ENCODE measurements around the gene CHRNB4.

Gene CHRNB4

DNA sequence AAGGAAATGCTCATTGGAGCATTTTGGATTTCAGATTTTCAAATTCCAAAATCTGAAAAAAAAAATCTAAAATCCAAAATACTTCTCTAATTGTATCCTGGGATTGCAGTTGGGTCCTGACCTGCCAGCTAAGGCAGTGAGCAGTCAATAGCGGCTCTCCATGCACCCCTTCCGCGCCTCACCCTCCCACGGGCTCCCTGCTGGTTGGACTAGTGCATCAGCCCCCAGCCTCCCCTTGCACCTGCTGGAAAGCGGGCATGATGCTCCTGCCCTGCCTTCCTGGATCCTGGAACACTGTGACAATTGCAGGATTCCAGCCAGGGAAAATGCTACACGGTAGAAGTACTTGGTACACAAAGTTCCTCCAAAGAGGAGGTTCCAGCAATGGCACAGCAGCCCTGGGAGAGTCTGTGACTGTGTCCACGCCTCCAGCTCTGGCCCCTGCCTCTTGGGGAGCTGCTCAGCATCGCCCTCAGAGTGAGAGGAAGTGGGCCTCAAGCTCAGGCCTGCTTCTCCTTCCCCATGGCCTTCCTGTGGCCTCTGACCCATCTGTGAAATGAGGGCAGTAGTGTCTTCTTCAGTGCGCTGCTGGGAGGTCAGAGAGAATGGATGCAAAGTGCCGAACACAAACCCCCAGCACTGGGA, 39.5 kb upstream of the CHRNB4 start:
- Histone ChIP-seq H3K27me3 (ENCODE audit: control insufficient read depth in 2 of 2, insufficient read depth in 2 of 2, low read length in 2 of 2) (no peaks in the 10 kb centered on the region), H3K4me1 (ENCODE audit: control insufficient read depth in 2 of 2, insufficient read depth in 2 of 2, low read length in 2 of 2) (no peaks in the 10 kb centered on the region), H3K9me3 (ENCODE audit: control insufficient read depth in 2 of 2, low read length in 2 of 2) (no peaks in the 10 kb centered on the region), H3K4me3 (ENCODE audit: low read length in 2 of 2) (no peak overlapping the region), H3K36me3 (ENCODE audit: control insufficient read depth in 2 of 2, insufficient read depth in 2 of 2, low read length in 2 of 2) (no peaks in the 10 kb centered on the region), H3K9ac (ENCODE audit: low read depth in 1 of 2, low read length in 2 of 2) (no peak overlapping the region), H3K27ac (ENCODE audit: low read depth in 2 of 2, low read length in 2 of 2) (no peak overlapping the region)

- Histone ChIP-seq H3K9me3 (ENCODE audit: control insufficient read depth in 2 of 2, low read length in 2 of 2) (no peaks in the 10 kb centered on the region), H3K4me3 (ENCODE audit: low read length in 2 of 2) (no peak overlapping the region), H3K27me3 (ENCODE audit: control insufficient read depth in 2 of 2, insufficient read depth in 2 of 2, low read length in 2 of 2) (no peaks in the 10 kb centered on the region), H3K9ac (ENCODE audit: low read depth in 1 of 2, low read length in 2 of 2) (no peak overlapping the region), H3K36me3 (ENCODE audit: control insufficient read depth in 2 of 2, insufficient read depth in 2 of 2, low read length in 2 of 2) (no peaks in the 10 kb centered on the region), H3K4me1 (ENCODE audit: control insufficient read depth in 2 of 2, insufficient read depth in 2 of 2, low read length in 2 of 2) (no peaks in the 10 kb centered on the region), H3K27ac (ENCODE audit: low read depth in 2 of 2, low read length in 2 of 2) (no peak overlapping the region)
These were observed 38.1 kb upstream of the CHRNB4 start for GRCh38 chr15:78679089-78679511.

- Histone ChIP-seq H3K27ac (ENCODE audit: low read depth in 2 of 2, low read length in 2 of 2) (no peak overlapping the region), H3K4me3 (ENCODE audit: low read length in 2 of 2) (no peak overlapping the region), H3K9ac (ENCODE audit: low read depth in 1 of 2, low read length in 2 of 2) (no peak overlapping the region), H3K9me3 (ENCODE audit: control insufficient read depth in 2 of 2, low read length in 2 of 2) (no peaks in the 10 kb centered on the region), H3K27me3 (ENCODE audit: control insufficient read depth in 2 of 2, insufficient read depth in 2 of 2, low read length in 2 of 2) (no peaks in the 10 kb centered on the region), H3K36me3 (ENCODE audit: control insufficient read depth in 2 of 2, insufficient read depth in 2 of 2, low read length in 2 of 2) (no peaks in the 10 kb centered on the region), H3K4me1 (ENCODE audit: control insufficient read depth in 2 of 2, insufficient read depth in 2 of 2, low read length in 2 of 2) (no peaks in the 10 kb centered on the region)
These were observed 35.6 kb upstream of the CHRNB4 start for GRCh38 chr15:78676424-78677110.

GRCh38 chr15:78675617-78676360, 34.8 kb upstream of the CHRNB4 start:
- no peak overlapping the region for H3K9ac ChIP-seq (ENCODE audit: low read depth in 1 of 2, low read length in 2 of 2)
- no peaks in the 10 kb centered on the region for H3K27me3 ChIP-seq (ENCODE audit: control insufficient read depth in 2 of 2, insufficient read depth in 2 of 2, low read length in 2 of 2)
- H3K9me3 ChIP-seq (ENCODE audit: control insufficient read depth in 2 of 2, low read length in 2 of 2): no peaks in the 10 kb centered on the region
- no peak overlapping the region for H3K27ac ChIP-seq (ENCODE audit: low read depth in 2 of 2, low read length in 2 of 2)
- H3K4me3 ChIP-seq (ENCODE audit: low read length in 2 of 2): no peak overlapping the region
- no peaks in the 10 kb centered on the region for H3K4me1 ChIP-seq (ENCODE audit: control insufficient read depth in 2 of 2, insufficient read depth in 2 of 2, low read length in 2 of 2)
- H3K36me3 ChIP-seq (ENCODE audit: control insufficient read depth in 2 of 2, insufficient read depth in 2 of 2, low read length in 2 of 2): no peaks in the 10 kb centered on the region

DNA sequence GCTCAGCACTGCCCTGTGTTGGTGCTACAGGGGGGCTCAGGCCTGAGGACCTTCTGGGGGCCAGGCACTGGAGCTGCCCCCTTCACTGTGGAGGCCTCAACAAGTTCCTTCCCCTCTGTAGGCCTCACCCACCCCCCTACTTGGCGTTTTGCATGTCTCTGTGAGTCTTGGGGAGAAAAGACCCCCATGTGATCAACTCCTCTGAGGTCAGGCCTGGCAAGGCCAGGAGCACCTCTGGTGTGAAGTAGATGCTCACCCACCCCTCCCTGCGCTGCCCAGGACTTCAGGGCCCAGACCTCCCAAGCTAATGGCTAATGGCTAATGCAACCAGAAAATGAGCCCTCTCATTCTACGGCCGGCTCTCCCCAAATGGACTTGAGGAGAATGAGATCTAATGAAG, 34.2 kb upstream of the CHRNB4 start:
- Histone ChIP-seq H3K4me3 (ENCODE audit: low read length in 2 of 2) (no peak overlapping the region), H3K27me3 (ENCODE audit: control insufficient read depth in 2 of 2, insufficient read depth in 2 of 2, low read length in 2 of 2) (no peaks in the 10 kb centered on the region), H3K9ac (ENCODE audit: low read depth in 1 of 2, low read length in 2 of 2) (no peak overlapping the region), H3K4me1 (ENCODE audit: control insufficient read depth in 2 of 2, insufficient read depth in 2 of 2, low read length in 2 of 2) (no peaks in the 10 kb centered on the region), H3K36me3 (ENCODE audit: control insufficient read depth in 2 of 2, insufficient read depth in 2 of 2, low read length in 2 of 2) (no peaks in the 10 kb centered on the region), H3K9me3 (ENCODE audit: control insufficient read depth in 2 of 2, low read length in 2 of 2) (no peaks in the 10 kb centered on the region), H3K27ac (ENCODE audit: low read depth in 2 of 2, low read length in 2 of 2) (no peak overlapping the region)

DNA sequence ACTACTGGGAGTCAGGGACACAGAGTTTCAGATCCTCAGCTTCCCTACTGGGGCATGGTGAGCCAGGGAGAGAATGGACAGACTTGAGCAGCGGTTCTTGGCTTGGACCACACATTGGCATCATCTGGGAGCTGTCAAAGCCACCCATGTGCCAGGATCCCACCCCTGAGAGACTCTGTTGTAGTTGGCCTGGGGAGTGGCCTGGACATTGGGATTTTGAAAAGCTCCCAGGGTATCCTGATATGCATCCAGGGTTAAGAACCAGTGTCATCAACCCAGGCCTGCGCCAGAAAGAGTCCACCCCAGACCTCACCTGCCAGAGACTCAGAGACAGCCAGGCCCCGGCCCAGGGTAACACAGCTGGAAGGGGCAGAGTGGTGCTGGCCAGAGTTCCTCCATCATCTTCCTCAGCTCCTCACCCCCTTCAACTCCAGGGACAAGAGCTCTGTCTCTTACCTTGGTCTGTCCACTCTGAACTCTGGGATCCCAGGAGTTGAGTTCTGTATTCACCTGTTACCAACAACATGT, 33.0 kb upstream of the CHRNB4 start:
- H3K36me3 ChIP-seq (ENCODE audit: control insufficient read depth in 2 of 2, insufficient read depth in 2 of 2, low read length in 2 of 2): no peaks in the 10 kb centered on the region
- H3K9me3 ChIP-seq (ENCODE audit: control insufficient read depth in 2 of 2, low read length in 2 of 2): no peaks in the 10 kb centered on the region
- H3K9ac ChIP-seq (ENCODE audit: low read depth in 1 of 2, low read length in 2 of 2): no peak overlapping the region
- H3K27ac ChIP-seq (ENCODE audit: low read depth in 2 of 2, low read length in 2 of 2): no peak overlapping the region
- no peak overlapping the region for H3K4me3 ChIP-seq (ENCODE audit: low read length in 2 of 2)
- no peaks in the 10 kb centered on the region for H3K4me1 ChIP-seq (ENCODE audit: control insufficient read depth in 2 of 2, insufficient read depth in 2 of 2, low read length in 2 of 2)
- H3K27me3 ChIP-seq (ENCODE audit: control insufficient read depth in 2 of 2, insufficient read depth in 2 of 2, low read length in 2 of 2): no peaks in the 10 kb centered on the region

DNA sequence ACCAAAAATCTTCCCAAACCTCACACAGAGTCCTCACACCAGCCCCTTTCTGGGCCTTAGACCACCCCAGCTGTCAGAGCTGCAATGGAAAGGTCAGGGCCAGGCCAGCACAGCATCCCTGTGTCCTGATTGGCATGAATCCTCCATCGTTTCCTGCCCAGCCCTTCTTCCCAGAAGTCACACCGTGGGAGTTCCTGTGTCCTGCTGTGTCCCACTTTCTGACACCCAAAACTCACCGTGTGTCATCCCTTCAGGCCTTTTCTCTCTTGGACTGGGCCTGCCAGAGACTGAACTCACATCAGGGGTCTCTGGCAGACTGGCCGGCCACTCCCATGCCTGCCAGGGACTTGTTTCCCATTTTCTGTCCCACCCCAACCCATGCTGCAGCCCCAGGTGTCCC, 32.5 kb upstream of the CHRNB4 start:
- H3K9me3 ChIP-seq (ENCODE audit: control insufficient read depth in 2 of 2, low read length in 2 of 2): no peaks in the 10 kb centered on the region
- no peak overlapping the region for H3K9ac ChIP-seq (ENCODE audit: low read depth in 1 of 2, low read length in 2 of 2)
- no peaks in the 10 kb centered on the region for H3K4me1 ChIP-seq (ENCODE audit: control insufficient read depth in 2 of 2, insufficient read depth in 2 of 2, low read length in 2 of 2)
- H3K27ac ChIP-seq (ENCODE audit: low read depth in 2 of 2, low read length in 2 of 2): no peak overlapping the region
- no peaks in the 10 kb centered on the region for H3K36me3 ChIP-seq (ENCODE audit: control insufficient read depth in 2 of 2, insufficient read depth in 2 of 2, low read length in 2 of 2)
- H3K4me3 ChIP-seq (ENCODE audit: low read length in 2 of 2): no peak overlapping the region
- no peaks in the 10 kb centered on the region for H3K27me3 ChIP-seq (ENCODE audit: control insufficient read depth in 2 of 2, insufficient read depth in 2 of 2, low read length in 2 of 2)

DNA sequence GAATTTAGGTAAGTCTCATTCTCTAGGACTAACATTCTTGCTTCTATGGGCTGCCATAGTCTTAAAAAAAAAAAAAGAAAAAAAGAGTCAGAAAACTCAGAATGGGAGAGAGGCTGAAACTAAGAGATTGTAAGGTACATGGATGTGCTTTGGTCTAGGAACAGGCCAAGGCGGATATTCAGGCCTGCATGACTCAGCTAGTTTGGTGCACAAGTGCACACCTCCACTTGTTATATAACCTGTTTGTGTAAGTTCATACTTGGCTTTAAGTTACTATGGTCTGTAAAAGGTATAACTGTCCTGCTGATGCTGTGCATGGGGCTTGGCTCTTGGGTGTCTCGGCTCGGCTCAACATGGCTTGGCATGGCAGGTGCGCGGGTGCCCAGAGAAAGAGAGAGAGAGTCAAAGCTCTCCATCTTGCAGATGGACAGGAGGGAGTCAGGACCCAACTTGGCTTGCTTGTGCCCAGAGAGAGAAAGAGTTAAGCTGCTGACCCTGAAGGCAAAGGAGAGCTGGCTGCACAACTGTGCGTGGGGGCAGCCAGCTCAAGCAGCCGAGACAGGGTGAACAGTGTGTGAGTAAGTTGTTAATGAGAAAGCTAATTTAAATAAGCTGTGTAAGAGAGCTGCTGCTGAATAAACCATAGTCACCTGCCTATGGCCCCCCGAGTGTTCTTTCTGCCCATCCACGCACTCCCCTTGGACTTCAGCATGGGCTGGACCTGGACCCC, 31.4 kb upstream of the CHRNB4 start:
- Histone ChIP-seq H3K4me3 (ENCODE audit: low read length in 2 of 2) (no peak overlapping the region), H3K9me3 (ENCODE audit: control insufficient read depth in 2 of 2, low read length in 2 of 2) (no peaks in the 10 kb centered on the region), H3K36me3 (ENCODE audit: control insufficient read depth in 2 of 2, insufficient read depth in 2 of 2, low read length in 2 of 2) (no peaks in the 10 kb centered on the region), H3K9ac (ENCODE audit: low read depth in 1 of 2, low read length in 2 of 2) (no peak overlapping the region), H3K27ac (ENCODE audit: low read depth in 2 of 2, low read length in 2 of 2) (no peak overlapping the region), H3K27me3 (ENCODE audit: control insufficient read depth in 2 of 2, insufficient read depth in 2 of 2, low read length in 2 of 2) (peaks cover 0 to 5% of the 10 kb centered on the region in 2 donors), H3K4me1 (ENCODE audit: control insufficient read depth in 2 of 2, insufficient read depth in 2 of 2, low read length in 2 of 2) (no peaks in the 10 kb centered on the region)

- no peak overlapping the region for H3K9ac ChIP-seq (ENCODE audit: low read depth in 1 of 2, low read length in 2 of 2)
- H3K36me3 ChIP-seq (ENCODE audit: control insufficient read depth in 2 of 2, insufficient read depth in 2 of 2, low read length in 2 of 2): no peaks in the 10 kb centered on the region
- H3K9me3 ChIP-seq (ENCODE audit: control insufficient read depth in 2 of 2, low read length in 2 of 2): no peaks in the 10 kb centered on the region
- no peak overlapping the region for H3K4me3 ChIP-seq (ENCODE audit: low read length in 2 of 2)
- H3K4me1 ChIP-seq (ENCODE audit: control insufficient read depth in 2 of 2, insufficient read depth in 2 of 2, low read length in 2 of 2): no peaks in the 10 kb centered on the region
- peaks cover 0 to 5% of the 10 kb centered on the region in 2 donors for H3K27me3 ChIP-seq (ENCODE audit: control insufficient read depth in 2 of 2, insufficient read depth in 2 of 2, low read length in 2 of 2)
- no peak overlapping the region for H3K27ac ChIP-seq (ENCODE audit: low read depth in 2 of 2, low read length in 2 of 2)
These were observed 30.7 kb upstream of the CHRNB4 start for GRCh38 chr15:78671626-78672211.
